ENCODE data around the gene TRMT11.

Gene TRMT11

GRCh38 chr6:125940247-125941041 is 45.9 kb upstream of the TRMT11 start:
- Histone ChIP-seq H3K4me3 (ENCODE audit: low read depth, low read length) (no peak overlapping the region), H3K36me3 (ENCODE audit: control insufficient read depth in 2 of 2, insufficient read depth in 1 of 2, low read length in 2 of 2) (no peaks in the 10 kb centered on the region), H3K9me3 (ENCODE audit: control insufficient read depth, insufficient read depth, low read depth, low read length) (no peaks in the 10 kb centered on the region), H3K4me1 (ENCODE audit: control insufficient read depth, insufficient read depth, low read length) (no peaks in the 10 kb centered on the region), H3K27ac (ENCODE audit: extremely low read depth, low read depth, low read length) (no peak overlapping the region)
- CTCF ChIA-PET, result interaction anchor here (0.6 to 6.7 kb wide), 4 partner anchors 8 to 35 kb away, joined by 3 to 47 read pairs (median 5); partner anchors contain the start of gene HINT3
- POLR2A ChIA-PET, result interaction anchor here (0.7 to 1.0 kb wide), 2 partner anchors 16 to 46 kb away, joined by 3 read pairs; no protein-coding TSS in a partner anchor
- no peak for TF ChIP-seq SP2 (tag by site-specific recombination; IDR thresholded peaks at IDR 0.05)
- TF ChIP-seq ZNF223 (tag by site-specific recombination; IDR thresholded peaks at IDR 0.05), result no peak
- no peak for TF ChIP-seq ZNF596 (tag by site-specific recombination; IDR thresholded peaks at IDR 0.05)
- no peak for TF ChIP-seq BCL6B (tag by site-specific recombination; IDR thresholded peaks at IDR 0.05)
- TF ChIP-seq ZNF133 (tag by site-specific recombination; IDR thresholded peaks at IDR 0.05), result no peak
- TF ChIP-seq ZNF501 (tag by site-specific recombination; IDR thresholded peaks at IDR 0.05), result no peak
- no peak for TF ChIP-seq ZNF830 (tag by site-specific recombination; IDR thresholded peaks at IDR 0.05; ENCODE audit: low read depth)
- no peak for TF ChIP-seq ZBTB6 (tag by site-specific recombination; IDR thresholded peaks at IDR 0.05)
- TF ChIP-seq ZNF48 (tag by site-specific recombination; IDR thresholded peaks at IDR 0.05), result no peak
- no peak for TF ChIP-seq ZNF610 (tag by site-specific recombination; IDR thresholded peaks at IDR 0.05; ENCODE audit: borderline replicate concordance)
- no peak for TF ChIP-seq ZXDB (tag by site-specific recombination; IDR thresholded peaks at IDR 0.05)
- no peak for TF ChIP-seq GLI2 (tag by site-specific recombination; IDR thresholded peaks at IDR 0.05; ENCODE audit: borderline replicate concordance, low read depth)
- no peak for TF ChIP-seq ZFP69B (tag by site-specific recombination; IDR thresholded peaks at IDR 0.05)
- TF ChIP-seq ZNF280C (tag by site-specific recombination; IDR thresholded peaks at IDR 0.05), result no peak
- no peak for TF ChIP-seq ZFP3 (tag by site-specific recombination; IDR thresholded peaks at IDR 0.05; ENCODE audit: low read depth)

- H3K36me3 ChIP-seq (ENCODE audit: control insufficient read depth in 2 of 2, insufficient read depth in 1 of 2, low read length in 2 of 2), result no peaks in the 10 kb centered on the region
- peaks cover 10% of the 10 kb centered on the region for H3K4me1 ChIP-seq (ENCODE audit: control insufficient read depth, insufficient read depth, low read length)
- TF ChIP-seq REST (tag by site-specific recombination; IDR thresholded peaks at IDR 0.05) (peak; percentile 71), ZBTB17 (tag by site-specific recombination; IDR thresholded peaks at IDR 0.05) (no peak)
- H3K4me3 ChIP-seq (ENCODE audit: low read depth, low read length), result no peak overlapping the region
- POLR2A ChIA-PET, result interaction anchor here (1.2 kb wide), 1 partner anchor 152 kb away, joined by 4 read pairs; the partner anchor contains the start of gene NCOA7
- H3K9me3 ChIP-seq (ENCODE audit: control insufficient read depth, insufficient read depth, low read depth, low read length), result no peaks in the 10 kb centered on the region
- CTCF ChIA-PET, result interaction anchor here (0.8 to 6.7 kb wide), 8 partner anchors 10 to 162 kb away, joined by 3 to 47 read pairs (median 4); partner anchors contain the start of genes HINT3 and NCOA7
- H3K27ac ChIP-seq (ENCODE audit: extremely low read depth, low read depth, low read length), result no peak overlapping the region
These were observed 43.4 kb upstream of the TRMT11 start for GRCh38 chr6:125942672-125943527.
